HG03565 (cell line): ENCODE measurements around the gene UTP11.

Experiments used
- ATAC-seq: cut with Tn5 transposase; IDR thresholded peaks from one replicate; pipeline ENCODE4 v1.9.1; 2021; ENCODE audit warnings: mild to moderate bottlenecking, moderate library complexity; ENCODE audit not compliant: unreplicated experiment

Gene UTP11

DNA sequence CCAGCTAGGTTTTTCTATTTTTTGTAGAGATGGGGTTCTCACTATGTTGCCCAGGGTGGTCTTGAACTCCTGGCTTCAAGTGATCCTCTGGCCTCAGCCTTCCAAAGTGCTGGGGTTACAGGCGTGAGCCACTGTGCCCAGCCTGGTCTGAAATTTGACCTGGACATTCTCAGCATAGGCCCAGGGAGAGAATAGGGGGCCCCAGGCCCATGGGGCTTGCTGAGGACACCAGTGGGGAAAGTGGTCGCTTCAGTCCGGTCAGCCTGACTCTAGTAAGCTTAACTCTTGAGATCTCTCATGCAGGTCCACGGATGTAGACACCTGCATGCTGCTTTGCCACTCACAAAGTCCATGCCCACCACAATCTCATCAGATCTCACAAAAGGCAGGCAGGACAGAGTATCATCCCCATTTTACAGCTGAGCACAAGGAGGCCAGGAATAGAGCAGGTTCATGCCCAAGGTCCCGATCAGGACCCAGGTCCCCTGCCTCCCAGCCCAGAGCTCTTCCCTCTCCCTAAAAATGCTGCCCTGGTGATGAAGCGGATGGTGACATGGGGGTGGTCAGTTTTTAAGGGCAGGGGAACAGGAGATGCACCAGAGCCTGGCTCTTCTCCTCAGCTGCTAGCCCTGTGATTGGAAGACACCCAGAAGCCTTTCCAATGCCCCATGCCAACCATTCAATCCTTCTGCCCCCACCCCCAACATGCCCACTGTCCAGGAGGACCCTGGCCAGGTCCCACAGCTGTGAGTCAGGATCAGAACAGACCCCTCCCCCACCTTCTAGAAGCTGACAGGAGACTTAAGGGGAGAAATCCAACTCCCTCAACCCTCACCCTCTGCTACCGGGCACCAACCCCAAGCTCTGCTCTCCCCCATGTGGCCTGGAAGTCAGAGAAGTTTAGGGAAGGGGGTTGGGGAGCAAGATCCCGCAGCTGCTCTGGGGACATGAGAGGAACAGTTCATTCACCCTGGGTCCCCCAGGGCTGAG is 9.0 kb upstream of the UTP11 start:
- ATAC-seq: no peak

GRCh38 chr1:38004284-38005108 is 8.0 kb upstream of the UTP11 start:
- ATAC-seq: no peak

DNA sequence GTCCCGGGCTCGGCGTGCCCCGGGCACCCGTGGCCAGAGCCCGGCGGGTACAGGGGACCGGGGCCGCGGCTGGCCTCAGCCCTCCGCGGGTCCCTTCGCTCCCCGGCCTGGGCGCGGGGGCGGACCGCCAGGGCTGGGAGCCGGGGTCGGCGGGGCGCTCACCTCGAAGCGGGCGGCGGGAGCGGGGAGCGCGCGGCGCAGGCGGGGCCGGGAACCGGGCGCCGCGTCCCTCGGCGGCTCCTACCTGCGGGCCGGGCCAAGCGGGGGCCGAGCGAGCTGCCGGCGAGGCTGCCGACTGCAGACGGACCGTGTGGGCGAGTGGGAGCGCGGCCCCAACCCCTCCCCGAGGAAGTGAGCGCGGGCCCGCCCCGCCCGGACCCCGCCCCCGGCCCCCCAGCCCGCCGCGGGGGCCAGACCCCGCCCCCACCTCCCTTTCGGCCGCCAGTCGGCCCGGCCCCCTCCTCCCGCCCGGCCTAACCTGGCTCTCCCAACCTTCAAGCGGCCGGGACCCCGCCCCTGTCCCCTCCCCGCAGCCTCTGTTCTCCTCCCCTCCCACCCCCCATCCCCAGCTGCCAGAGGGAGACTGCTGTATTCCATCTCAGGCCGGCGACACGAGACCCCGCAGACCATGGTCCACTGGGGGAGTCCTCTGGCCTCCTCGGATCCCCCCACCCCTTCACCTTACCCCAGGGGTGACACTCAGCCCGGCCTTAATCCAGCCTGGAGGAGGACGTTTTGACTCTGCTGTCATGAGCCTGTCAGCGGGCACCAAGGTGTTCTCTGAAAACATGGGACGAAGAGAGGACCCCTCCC is 7.1 kb upstream of the UTP11 start, which contains the start of gene FHL3:
Gene FHL3 (minus strand): TSS at position 320 of the 813 bp plus-strand sequence. CDS start 6,102 bp downstream, outside the sequence.
- no peak for ATAC-seq

- no peak for ATAC-seq
Observed at GRCh38 chr1:38006008-38006828, 6.3 kb upstream of the UTP11 start.

DNA sequence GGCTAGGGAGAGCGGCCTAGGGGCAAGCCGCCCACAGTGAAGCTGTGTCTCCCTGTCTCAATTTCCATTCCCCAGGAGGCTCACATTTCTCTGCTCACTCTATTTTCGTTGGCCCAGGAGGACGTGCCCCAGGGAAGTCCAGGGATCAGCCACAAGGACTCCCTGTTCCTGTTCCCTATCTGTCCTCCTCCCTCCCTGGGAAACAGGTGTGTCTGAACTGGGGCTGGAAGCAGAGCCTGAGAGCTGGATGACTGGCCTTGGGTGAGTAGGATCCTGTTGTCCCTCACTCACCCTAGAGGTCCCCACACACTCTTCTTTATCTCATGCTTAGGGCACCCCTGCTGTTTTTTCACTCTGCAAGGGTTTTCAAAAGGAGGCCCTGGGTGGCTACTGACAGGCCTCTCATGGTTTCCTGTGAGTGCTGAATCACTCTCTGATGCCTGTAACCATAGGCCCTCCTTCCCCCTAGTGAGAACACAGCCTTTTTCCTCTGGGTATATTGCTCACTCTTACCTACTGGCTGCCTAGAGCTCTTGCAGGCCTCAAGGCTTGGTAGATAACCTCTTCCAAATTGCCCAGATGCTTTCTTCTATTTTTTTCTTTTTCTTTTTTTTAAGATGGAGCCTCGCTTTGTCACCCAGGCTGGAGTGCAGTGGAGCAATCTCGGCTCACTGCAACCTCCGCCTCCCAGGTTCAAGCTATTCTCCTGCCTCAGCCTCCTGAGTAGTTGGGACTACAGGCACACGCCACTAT is 3.3 kb upstream of the UTP11 start:
- no peak for ATAC-seq

- no peak for ATAC-seq
Observed at GRCh38 chr1:38009841-38010180, 2.7 kb upstream of the UTP11 start.

GRCh38 chr1:38013227-38013622 is 691 bp downstream of the UTP11 start:
- ATAC-seq: no peak

DNA sequence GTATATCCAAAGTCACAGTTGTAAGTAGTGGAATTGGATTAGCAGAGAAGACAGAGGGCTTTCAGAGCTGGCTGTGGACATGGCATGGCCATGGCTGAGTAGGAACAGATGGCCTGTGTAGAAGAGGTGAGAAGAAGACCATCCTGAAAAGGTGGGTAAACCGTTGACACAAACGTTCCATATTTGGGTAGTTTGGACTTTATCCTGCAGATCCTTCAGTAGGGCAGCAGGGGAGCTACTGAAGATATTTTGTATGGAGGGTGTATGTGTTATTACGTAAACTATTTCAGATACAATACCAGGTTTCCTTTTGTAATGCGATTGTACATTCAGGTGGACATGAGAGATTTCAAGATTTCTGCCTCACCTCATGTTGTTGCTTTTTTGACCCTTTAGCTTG is 1.6 kb downstream of the UTP11 start:
- no peak for ATAC-seq

- no peak for ATAC-seq
Observed at GRCh38 chr1:38014724-38015424, 2.3 kb downstream of the UTP11 start.

DNA sequence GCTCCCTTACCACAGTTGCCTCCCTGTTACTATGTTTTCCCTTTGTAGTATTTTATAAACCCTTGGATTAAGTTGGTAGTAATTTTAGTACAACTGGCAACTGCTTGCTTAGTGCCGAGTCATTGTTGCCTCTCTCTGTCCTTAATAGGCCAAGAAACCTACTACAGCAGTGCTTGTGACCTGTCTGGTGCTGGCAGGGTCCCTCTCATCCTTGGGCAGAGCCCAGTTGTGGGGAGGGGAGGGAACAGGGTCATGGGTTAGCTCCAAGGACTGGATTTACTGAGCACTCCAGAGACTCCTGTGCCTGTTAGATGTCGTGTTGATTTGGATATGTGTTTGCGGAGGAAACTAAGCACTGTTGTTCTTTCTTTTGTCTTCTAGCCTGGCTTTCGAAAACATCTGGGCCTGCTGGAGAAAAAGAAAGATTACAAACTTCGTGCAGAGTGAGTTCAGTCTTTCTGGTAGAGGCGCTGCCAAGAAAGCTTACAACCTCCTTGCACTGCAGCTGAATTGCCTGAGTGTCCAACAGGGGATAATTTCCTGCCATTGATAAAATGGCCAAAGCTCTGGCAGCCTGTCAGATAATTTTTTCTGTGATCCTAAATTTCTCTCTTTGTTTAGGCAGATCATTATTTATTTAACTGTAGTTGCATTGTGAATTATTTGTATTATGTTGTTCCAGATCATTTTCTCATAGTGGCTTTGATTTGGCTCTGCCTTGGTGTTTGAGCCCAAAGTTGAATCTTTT is 3.6 kb downstream of the UTP11 start:
- no peak for ATAC-seq

GRCh38 chr1:38018864-38019343 is 6.4 kb downstream of the UTP11 start:
- ATAC-seq: no peak

DNA sequence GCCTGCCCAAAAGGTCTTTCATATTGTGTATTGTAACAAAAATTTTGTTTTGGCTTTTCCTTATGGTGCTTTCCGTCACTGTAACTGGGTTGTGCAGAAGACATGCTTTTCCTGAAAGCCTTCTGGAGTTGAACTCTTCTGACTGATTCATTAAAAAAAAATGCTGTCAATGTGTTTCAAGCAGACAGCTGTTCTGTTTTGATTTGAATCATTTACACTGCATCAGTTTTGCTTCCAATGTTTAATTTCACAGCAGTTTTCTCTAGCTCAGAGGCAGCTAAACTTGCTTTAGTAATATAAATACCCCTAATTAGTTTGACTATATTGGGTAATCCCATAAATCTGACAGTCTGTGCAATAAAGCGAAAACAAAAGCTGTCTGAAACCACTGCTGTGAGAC is 7.9 kb downstream of the UTP11 start:
- no peak for ATAC-seq

GRCh38 chr1:38021969-38022368 is 9.4 kb downstream of the UTP11 start:
- ATAC-seq: no peak

- no peak for ATAC-seq
Observed at GRCh38 chr1:38022810-38023209, 10.3 kb downstream of the UTP11 start.

- no peak for ATAC-seq
Observed at GRCh38 chr1:38025233-38025632, 12.7 kb downstream of the UTP11 start.

DNA sequence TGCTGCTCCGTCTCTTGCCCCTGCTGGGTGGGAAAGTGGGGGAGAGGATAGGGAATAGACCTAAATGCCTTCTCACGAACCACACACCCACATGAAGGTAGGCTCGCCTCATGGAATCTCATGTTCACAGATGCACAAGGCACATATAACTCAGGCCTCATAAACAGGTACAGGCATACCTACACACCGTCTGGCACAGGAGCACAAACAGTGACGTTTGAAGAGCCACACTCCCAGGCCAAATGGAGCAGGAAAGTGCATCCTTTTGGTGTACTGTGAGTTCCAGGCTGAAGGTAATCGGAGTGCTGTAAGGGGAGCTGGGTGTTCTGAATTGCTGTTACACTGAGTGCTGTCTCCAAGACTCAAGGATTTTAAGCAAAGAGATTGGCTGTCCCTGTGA is 13.1 kb downstream of the UTP11 start:
- ATAC-seq: no peak

GRCh38 chr1:38026592-38027200 is 14.2 kb downstream of the UTP11 start:
- ATAC-seq: no peak
